DMS114 treated with DMSO at 0.1 percent for 48 hours (cell line): ENCODE data around the gene CAMSAP2.
A peak's percentile ranks its signal among the peaks of the same experiment; 100 is the strongest.
"Not testable (repeated sequence)": the region's sequence is repeated elsewhere in the genome, so short reads cannot be mapped to it uniquely, and the experiment has no call there.

Experiments
- DNase-seq: peaks from one replicate; lab custom pipeline; 2025; ENCODE audit not compliant: unreplicated experiment; lab: John Stamatoyannopoulos, UW

CAMSAP2 gene

GRCh38 chr1:200780545-200781369 is 42.1 kb downstream of the CAMSAP2 start:
- DNase-seq: no peak

GRCh38 chr1:200783926-200784325 is 45.2 kb downstream of the CAMSAP2 start:
- DNase-seq: no peak

- DNase-seq: no peak
Measured at GRCh38 chr1:200784576-200784975, 45.9 kb downstream of the CAMSAP2 start.

- no peak for DNase-seq
Measured at GRCh38 chr1:200786788-200787187, 48.1 kb downstream of the CAMSAP2 start.

GRCh38 chr1:200787896-200788387 is 49.2 kb downstream of the CAMSAP2 start:
- DNase-seq: no peak

GRCh38 chr1:200791012-200791411 is 52.3 kb downstream of the CAMSAP2 start:
- DNase-seq: not testable (repeated sequence)

- no peak for DNase-seq
Measured at GRCh38 chr1:200793677-200794076, 55.0 kb downstream of the CAMSAP2 start.

GRCh38 chr1:200794506-200795065 is 55.9 kb downstream of the CAMSAP2 start:
- no peak for DNase-seq

GRCh38 chr1:200795156-200795555 is 56.5 kb downstream of the CAMSAP2 start:
- DNase-seq: no peak

- no peak for DNase-seq
Measured at GRCh38 chr1:200802042-200802441, 63.3 kb downstream of the CAMSAP2 start.

- peak; percentile 66 for DNase-seq
Measured at GRCh38 chr1:200802865-200803512, 64.3 kb downstream of the CAMSAP2 start.

- no peak for DNase-seq
Measured at GRCh38 chr1:200805719-200806118, 67.0 kb downstream of the CAMSAP2 start.

GRCh38 chr1:200808846-200809245 is 70.2 kb downstream of the CAMSAP2 start:
- DNase-seq: no peak

- no peak for DNase-seq
Measured at GRCh38 chr1:200811704-200812103, 73.0 kb downstream of the CAMSAP2 start.

GRCh38 chr1:200816624-200817224 is 78.0 kb downstream of the CAMSAP2 start:
- DNase-seq: not testable (repeated sequence)

- DNase-seq: no peak
Measured at GRCh38 chr1:200818248-200818647, 79.6 kb downstream of the CAMSAP2 start.

GRCh38 chr1:200819726-200820125 is 81.0 kb downstream of the CAMSAP2 start:
- no peak for DNase-seq

GRCh38 chr1:200831091-200831490 is 92.4 kb downstream of the CAMSAP2 start:
- DNase-seq: no peak

GRCh38 chr1:200834383-200834782 is 95.7 kb downstream of the CAMSAP2 start:
- no peak for DNase-seq

- no peak for DNase-seq
Measured at GRCh38 chr1:200836213-200836612, 97.5 kb downstream of the CAMSAP2 start.

GRCh38 chr1:200837931-200838571 is 99.4 kb downstream of the CAMSAP2 start:
- peak; percentile 19 for DNase-seq
